Thyroid gland (tissue), 4 donors: ENCODE results near the gene CLSTN2. TPM values are rescaled to one million over a fixed set of nuclear protein-coding genes. Genes with fewer than 3 reads are reported as not detected.

ENCODE experiments used
- DNase-seq, 2 donors: peaks; one replicate each; pipeline ENCODE4 v3.0.0-alpha.2; 2019
- H3K27ac ChIP-seq, 3 donors: fragments of 200-600 bp; sonication (generic); 1 replicate in 2 of 3; 2 replicates in 1 of 3; pipeline ENCODE4 v1.5.1; 2016 to 2019; ENCODE audit warnings: mild to moderate bottlenecking in 1 of 3, moderate library complexity in 1 of 3
- H3K27me3 ChIP-seq: fragments of 200-600 bp; sonication (generic); one replicate; pipeline ENCODE4 v1.5.1; 2019
- H3K36me3 ChIP-seq, 2 donors: fragments of 200-600 bp; sonication (generic); one replicate each; pipeline ENCODE4 v1.5.1; 2016 to 2019
- H3K4me1 ChIP-seq, 2 donors: fragments of 200-600 bp; sonication (generic); one replicate each; pipeline ENCODE4 v1.5.1; 2017 to 2019
- H3K4me3 ChIP-seq, 3 donors: fragments of 200-600 bp; sonication (generic); replicated peaks in 1 of 3; 1 replicate in 2 of 3; 2 replicates in 1 of 3; pipeline ENCODE4 v1.5.1; 2016; ENCODE audit warnings: mild to moderate bottlenecking in 1 of 3
- H3K9me3 ChIP-seq: fragments of 200-600 bp; sonication (generic); one replicate; pipeline ENCODE4 v1.5.1; 2017
- POLR2A ChIP-seq, 2 donors: fragments of 450-650 bp; IDR thresholded peaks; one replicate each; pipeline ENCODE4 v1.6.1; 2017; ENCODE audit warnings: antibody characterized with exemption in 2 of 2, mild to moderate bottlenecking in 2 of 2, moderate library complexity in 1 of 2
- WGBS, 2 donors: methylation state at CpG; one replicate each; pipeline ENCODE4 v1.1.5; 2017; 5-methylcytosine and 5-hydroxymethylcytosine counted together
- intact Hi-C: fragments of 100-400 bp; cut with DNase I; formaldehyde crosslinking; loops from one replicate; pipeline ENCODE4 v1.15.1; 2023
- total RNA-seq, 4 donors: library from RNA; depleted of rRNA; stranded (reverse); fragments of >200 nt; gene quantifications; one replicate each; pipeline ENCODE4 v1.2.3, GENCODE V29; 2016
- TF ChIP-seq, protein P1 (sequence below), 6 experiments: fragments of 200-600 bp in 3 of 6; fragments of 450-650 bp in 3 of 6; sonication (generic) in 3 of 6; IDR thresholded peaks; one replicate each; pipeline ENCODE4 v1.5.1; 2016 to 2019; ENCODE audit warnings: antibody characterized with exemption in 6 of 6, mild to moderate bottlenecking in 2 of 6, inconsistent platforms in 1 of 6, moderate library complexity in 1 of 6

Gene CLSTN2
- total RNA-seq, 4 donors from 2014 or later, result 9.7 to 32.9 (median 15.5) TPM

DNA sequence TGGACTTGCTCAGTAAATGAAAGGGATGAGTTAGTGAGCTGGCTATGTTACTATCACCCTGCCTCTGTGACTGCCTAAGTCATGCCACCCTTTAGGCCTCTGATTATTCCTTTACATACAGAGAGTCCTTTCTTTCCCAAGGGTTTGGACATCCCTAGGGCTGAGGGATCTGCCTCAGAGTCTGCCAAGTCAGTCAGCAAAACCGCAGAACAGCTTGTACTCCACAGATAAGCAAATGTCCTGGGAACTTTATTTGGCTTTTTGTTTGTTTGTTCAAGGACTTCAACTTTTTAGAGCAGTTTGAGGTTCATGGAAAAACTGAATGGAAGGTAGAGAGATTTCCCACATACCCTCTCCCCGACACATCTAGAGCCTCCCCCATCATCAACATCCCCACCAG, 660.3 kb downstream of the CLSTN2 start:
- H3K27ac ChIP-seq, result no peak overlapping the region
- DNase-seq, result no peak
- H3K4me1 ChIP-seq, result peaks cover 13 to 20% of the 10 kb centered on the region in 2 donors
- no peaks in the 10 kb centered on the region for H3K36me3 ChIP-seq
- H3K27me3 ChIP-seq, result no peaks in the 10 kb centered on the region
- H3K9me3 ChIP-seq, result no peaks in the 10 kb centered on the region
- H3K4me3 ChIP-seq, result no peak overlapping the region
- 66 to 69% methylated on average over 2 of the region's 2 CpGs for WGBS, 2 donors
- TF ChIP-seq, protein P1, sequence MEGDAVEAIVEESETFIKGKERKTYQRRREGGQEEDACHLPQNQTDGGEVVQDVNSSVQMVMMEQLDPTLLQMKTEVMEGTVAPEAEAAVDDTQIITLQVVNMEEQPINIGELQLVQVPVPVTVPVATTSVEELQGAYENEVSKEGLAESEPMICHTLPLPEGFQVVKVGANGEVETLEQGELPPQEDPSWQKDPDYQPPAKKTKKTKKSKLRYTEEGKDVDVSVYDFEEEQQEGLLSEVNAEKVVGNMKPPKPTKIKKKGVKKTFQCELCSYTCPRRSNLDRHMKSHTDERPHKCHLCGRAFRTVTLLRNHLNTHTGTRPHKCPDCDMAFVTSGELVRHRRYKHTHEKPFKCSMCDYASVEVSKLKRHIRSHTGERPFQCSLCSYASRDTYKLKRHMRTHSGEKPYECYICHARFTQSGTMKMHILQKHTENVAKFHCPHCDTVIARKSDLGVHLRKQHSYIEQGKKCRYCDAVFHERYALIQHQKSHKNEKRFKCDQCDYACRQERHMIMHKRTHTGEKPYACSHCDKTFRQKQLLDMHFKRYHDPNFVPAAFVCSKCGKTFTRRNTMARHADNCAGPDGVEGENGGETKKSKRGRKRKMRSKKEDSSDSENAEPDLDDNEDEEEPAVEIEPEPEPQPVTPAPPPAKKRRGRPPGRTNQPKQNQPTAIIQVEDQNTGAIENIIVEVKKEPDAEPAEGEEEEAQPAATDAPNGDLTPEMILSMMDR (IDR thresholded peaks at IDR 0.05), result no peak
- TF ChIP-seq POLR2A (IDR thresholded peaks at IDR 0.05), result no peak
- intact Hi-C loops, result no loop called here

DNA sequence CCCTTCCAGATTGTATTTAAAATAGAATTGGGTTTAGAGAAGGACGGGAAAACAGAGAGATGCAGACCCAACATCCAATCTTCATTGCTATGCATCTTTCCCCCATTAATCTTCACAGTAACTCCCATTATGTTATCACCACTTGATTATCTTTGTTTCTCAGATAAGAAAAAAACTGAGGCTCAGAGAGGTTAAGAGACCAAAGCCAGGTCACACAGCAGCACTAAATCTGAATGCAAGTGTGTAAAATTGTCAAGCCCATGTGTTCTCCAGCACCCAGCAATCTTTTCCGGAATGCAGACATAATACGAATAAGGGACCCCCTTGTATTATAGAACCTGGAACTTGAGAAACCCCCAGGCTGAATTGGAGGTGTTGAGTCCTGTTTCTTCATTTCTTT, 662.4 kb downstream of the CLSTN2 start:
- Histone ChIP-seq H3K9me3 (no peaks in the 10 kb centered on the region), H3K36me3 (no peaks in the 10 kb centered on the region), H3K4me3 (no peak overlapping the region), H3K27me3 (no peaks in the 10 kb centered on the region), H3K27ac (no peak overlapping the region), H3K4me1 (peaks cover 13 to 20% of the 10 kb centered on the region in 2 donors)
- DNase-seq, result no peak
- TF ChIP-seq, protein P1 (IDR thresholded peaks at IDR 0.05), result no peak
- no peak for TF ChIP-seq POLR2A (IDR thresholded peaks at IDR 0.05)
- intact Hi-C loops, result no loop called here
- 85 to 87% methylated on average over 3 of the region's 3 CpGs for WGBS, 2 donors

DNA sequence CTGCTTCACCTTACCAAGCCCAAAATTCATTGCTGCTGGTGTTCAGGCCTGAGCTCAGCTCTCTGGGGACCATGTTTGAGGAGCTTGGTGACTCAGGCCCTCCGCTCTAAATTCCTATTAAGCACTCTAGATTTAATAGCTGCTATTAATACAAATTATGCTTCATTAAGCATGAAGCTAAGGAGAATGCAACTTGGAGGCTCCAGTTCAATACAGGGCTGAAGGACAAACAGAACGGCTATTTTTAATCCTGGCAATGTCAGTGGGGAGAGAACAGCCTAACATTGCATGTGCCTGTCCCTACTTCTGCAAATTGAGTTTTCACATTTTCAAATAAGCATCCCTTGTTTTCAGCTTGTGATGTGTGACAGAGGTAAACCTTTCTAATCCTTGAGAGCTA, 662.8 kb downstream of the CLSTN2 start:
- Histone ChIP-seq H3K27me3 (no peaks in the 10 kb centered on the region), H3K4me3 (no peak overlapping the region), H3K4me1 (peaks cover 13 to 20% of the 10 kb centered on the region in 2 donors), H3K9me3 (no peaks in the 10 kb centered on the region), H3K36me3 (no peaks in the 10 kb centered on the region), H3K27ac (no peak overlapping the region)
- WGBS, 2 donors, result 29 to 43% methylated on average over 2 of the region's 2 CpGs
- intact Hi-C loops, result no loop called here
- DNase-seq, result no peak
- no peak for TF ChIP-seq POLR2A (IDR thresholded peaks at IDR 0.05)
- TF ChIP-seq, protein P1 (IDR thresholded peaks at IDR 0.05), result no peak

DNA sequence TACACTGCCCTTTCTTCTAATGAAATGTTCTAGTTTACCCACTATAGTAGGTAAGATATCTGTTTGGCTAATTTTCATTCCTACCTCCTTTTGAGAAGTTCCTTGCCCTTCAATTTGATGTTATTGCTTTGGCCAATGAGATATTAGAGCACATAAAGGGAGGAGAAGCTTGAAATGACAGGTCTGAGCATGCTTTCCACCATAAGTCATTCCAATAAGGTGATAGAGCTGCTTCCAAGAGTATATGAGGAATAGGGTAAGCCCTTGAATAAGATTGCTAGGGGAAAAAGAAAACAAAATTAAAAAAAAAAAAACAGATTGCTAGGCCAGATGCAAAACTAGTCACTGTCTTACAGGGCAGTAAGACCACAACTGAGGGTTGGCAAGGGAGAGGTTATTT, 664.0 kb downstream of the CLSTN2 start:
- H3K36me3 ChIP-seq, result no peaks in the 10 kb centered on the region
- peaks cover 13 to 20% of the 10 kb centered on the region in 2 donors for H3K4me1 ChIP-seq
- H3K27me3 ChIP-seq, result no peaks in the 10 kb centered on the region
- H3K4me3 ChIP-seq, result no peak overlapping the region
- TF ChIP-seq, protein P1 (IDR thresholded peaks at IDR 0.05), result no peak
- TF ChIP-seq POLR2A (IDR thresholded peaks at IDR 0.05), result no peak
- H3K9me3 ChIP-seq, result no peaks in the 10 kb centered on the region
- intact Hi-C loops, result no loop called here
- DNase-seq, result no peak
- no peak overlapping the region for H3K27ac ChIP-seq

DNA sequence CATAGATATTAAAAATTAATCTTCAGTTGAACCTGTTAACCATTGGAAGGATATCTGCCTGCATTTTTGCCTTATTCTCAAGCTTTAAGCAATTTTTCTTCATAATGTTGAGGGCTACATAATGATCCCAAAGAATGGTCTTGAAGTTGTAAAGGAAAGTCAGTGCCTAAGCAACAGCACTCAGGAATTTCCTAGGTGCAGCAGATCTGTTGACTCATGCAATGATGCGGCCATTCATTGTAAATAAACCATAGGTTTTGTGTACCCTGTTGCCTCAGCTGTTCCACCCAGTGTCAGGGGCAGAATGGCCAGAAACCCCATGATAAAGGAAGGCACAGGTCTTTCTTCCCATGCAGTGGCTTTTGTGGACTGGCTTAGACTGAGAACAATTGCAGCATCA, 664.5 kb downstream of the CLSTN2 start:
- no peaks in the 10 kb centered on the region for H3K9me3 ChIP-seq
- WGBS, 2 donors, result 88 to 100% methylated on average over 1 of the region's 1 CpG
- H3K4me3 ChIP-seq, result no peak overlapping the region
- TF ChIP-seq, protein P1 (IDR thresholded peaks at IDR 0.05), result no peak
- TF ChIP-seq POLR2A (IDR thresholded peaks at IDR 0.05), result no peak
- peaks cover 13 to 20% of the 10 kb centered on the region in 2 donors for H3K4me1 ChIP-seq
- H3K27me3 ChIP-seq, result no peaks in the 10 kb centered on the region
- no peak for DNase-seq
- no peak overlapping the region for H3K27ac ChIP-seq
- intact Hi-C loops, result no loop called here
- no peaks in the 10 kb centered on the region for H3K36me3 ChIP-seq
